ENCODE measurements around the gene EXOC3. TPM values are rescaled to one million over a fixed set of nuclear protein-coding genes. Genes with fewer than 3 reads are reported as not detected.

The EXOC3 gene
- total and polyA plus RNA-seq, 4 donors, result 34.8 to 61.0 (median 51.9) TPM

DNA sequence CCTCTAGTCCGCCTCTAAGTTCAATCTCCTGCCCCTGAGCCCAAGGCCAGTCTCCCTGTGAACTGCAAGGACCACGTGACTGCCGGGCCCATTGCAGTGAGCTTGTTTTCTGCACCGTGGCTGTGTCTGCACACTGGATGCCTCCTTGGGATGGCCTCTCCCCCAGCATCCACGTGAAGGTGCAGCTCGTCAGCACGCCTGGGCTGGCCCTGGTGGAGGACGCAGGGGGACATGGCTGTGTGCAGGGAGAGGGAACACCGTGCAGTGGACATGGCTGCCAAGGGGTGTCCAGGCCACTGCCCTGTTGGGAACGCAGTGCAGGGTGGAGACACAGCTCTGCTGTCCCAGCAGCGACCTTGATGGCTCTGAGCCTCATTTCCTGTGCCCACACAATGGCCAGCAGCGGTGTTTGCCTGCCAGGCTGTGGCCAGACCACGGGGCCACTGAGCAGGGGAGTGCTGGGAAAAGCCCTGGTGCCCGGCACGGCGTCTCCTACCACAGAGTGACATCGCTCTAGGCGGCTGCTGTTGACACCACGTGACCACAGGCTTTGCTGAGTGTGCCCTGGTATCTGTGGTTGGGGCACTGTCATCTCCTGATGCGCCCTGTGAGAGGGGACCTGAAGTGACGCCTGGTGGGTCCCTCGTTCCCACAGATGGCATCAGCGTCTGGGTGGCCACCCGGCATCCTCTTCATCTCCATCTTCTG, 26.9 kb upstream of the EXOC3 start:
- H3K36me3 ChIP-seq (ENCODE audit: control insufficient read depth in 4 of 4, insufficient read depth in 4 of 4, low read length in 4 of 4), result peaks cover 0 to 4% (median 0%) of the 10 kb centered on the region in 4 donors
- H3K9me3 ChIP-seq (ENCODE audit: control insufficient read depth in 4 of 4, insufficient read depth in 3 of 4, low read length in 3 of 4), result no peaks in the 10 kb centered on the region
- no peak for ATAC-seq (ENCODE audit: insufficient read depth, low FRiP score)
- 79 to 86% methylated on average over 24 of the region's 24 CpGs for WGBS, 2 donors
- peaks cover 0 to 22% (median 0%) of the 10 kb centered on the region in 5 donors for H3K4me1 ChIP-seq (ENCODE audit: control insufficient read depth in 5 of 5, insufficient read depth in 5 of 5, low read length in 5 of 5)
- no peak for DNase-seq
- no peaks in the 10 kb centered on the region for H3K27me3 ChIP-seq (ENCODE audit: control insufficient read depth in 3 of 3, insufficient read depth in 3 of 3, low read length in 2 of 3)
- TF ChIP-seq, protein P1, sequence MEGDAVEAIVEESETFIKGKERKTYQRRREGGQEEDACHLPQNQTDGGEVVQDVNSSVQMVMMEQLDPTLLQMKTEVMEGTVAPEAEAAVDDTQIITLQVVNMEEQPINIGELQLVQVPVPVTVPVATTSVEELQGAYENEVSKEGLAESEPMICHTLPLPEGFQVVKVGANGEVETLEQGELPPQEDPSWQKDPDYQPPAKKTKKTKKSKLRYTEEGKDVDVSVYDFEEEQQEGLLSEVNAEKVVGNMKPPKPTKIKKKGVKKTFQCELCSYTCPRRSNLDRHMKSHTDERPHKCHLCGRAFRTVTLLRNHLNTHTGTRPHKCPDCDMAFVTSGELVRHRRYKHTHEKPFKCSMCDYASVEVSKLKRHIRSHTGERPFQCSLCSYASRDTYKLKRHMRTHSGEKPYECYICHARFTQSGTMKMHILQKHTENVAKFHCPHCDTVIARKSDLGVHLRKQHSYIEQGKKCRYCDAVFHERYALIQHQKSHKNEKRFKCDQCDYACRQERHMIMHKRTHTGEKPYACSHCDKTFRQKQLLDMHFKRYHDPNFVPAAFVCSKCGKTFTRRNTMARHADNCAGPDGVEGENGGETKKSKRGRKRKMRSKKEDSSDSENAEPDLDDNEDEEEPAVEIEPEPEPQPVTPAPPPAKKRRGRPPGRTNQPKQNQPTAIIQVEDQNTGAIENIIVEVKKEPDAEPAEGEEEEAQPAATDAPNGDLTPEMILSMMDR (IDR thresholded peaks at IDR 0.05; ENCODE audit: control extremely low read depth, extremely low read depth), result no peak
- H3K4me3 ChIP-seq, result no peak overlapping the region
- no peak overlapping the region for H3K27ac ChIP-seq (ENCODE audit: low read depth in 1 of 2, low read length in 1 of 2)
- H3K9ac ChIP-seq (ENCODE audit: insufficient read depth in 1 of 2, low read length in 2 of 2), result no peak overlapping the region

DNA sequence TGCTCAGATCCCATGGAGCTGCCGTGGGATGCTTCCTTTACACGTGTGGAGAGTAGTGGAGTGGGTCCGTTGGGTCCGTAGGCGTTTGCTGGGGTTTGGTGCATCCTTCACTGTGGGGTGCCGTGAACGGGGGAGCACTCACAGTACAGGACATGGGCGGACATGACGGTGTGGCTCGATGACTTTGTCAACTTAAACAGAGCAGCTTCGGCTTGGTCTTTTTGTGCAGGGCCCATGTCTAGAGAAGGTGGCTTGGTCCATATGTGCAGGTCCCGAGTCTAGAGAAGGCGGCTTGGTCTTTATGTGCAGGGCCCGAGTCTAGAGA, 26.4 kb upstream of the EXOC3 start:
- no peak for DNase-seq

DNA sequence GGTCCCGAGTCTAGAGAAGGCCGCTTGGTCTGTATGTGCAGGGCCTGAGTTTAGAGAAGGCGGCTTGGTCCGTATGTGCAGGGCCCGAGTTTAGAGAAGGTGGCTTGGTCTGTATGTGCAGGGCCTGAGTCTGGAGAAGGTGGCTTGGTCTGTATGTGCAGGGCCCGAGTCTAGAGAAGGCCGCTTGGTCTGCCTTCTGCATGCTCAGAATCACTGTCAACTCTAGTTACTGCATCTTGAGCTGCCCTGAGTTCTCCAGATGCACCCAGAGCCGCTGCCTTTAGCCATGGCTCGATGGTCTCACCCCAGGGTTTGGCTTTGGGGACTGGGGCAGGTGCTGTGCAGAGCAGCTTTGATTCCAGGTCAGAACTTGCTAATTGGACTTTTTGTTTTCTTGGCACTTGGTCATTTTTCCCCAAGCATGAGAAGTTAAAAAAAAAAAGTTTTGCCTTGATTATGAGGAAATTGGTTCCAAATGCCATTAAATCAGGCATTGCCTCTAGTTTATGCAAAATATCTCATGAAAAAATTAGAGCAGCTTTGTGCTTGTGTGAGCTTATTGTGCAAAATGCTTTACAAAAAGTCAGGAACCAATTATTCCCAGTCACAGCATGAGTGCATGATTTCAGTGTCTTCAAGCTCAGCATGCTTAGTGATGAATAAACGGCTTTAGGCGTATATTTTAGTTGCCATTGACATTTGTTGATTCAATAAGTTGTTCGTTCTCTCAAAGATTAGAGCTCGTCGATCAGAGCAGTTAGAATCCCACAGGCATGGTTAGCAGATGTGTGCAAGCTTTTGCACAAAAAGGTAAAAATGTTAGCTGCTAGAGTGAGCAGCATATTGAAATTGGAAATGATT, 25.4 kb upstream of the EXOC3 start:
- Histone ChIP-seq H3K36me3 (ENCODE audit: control insufficient read depth in 4 of 4, insufficient read depth in 4 of 4, low read length in 4 of 4) (peaks cover 0 to 4% (median 0%) of the 10 kb centered on the region in 4 donors), H3K9me3 (ENCODE audit: control insufficient read depth in 4 of 4, insufficient read depth in 3 of 4, low read length in 3 of 4) (no peaks in the 10 kb centered on the region), H3K27ac (ENCODE audit: low read depth in 1 of 2, low read length in 1 of 2) (no peak overlapping the region), H3K9ac (ENCODE audit: insufficient read depth in 1 of 2, low read length in 2 of 2) (no peak overlapping the region), H3K27me3 (ENCODE audit: control insufficient read depth in 3 of 3, insufficient read depth in 3 of 3, low read length in 2 of 3) (no peaks in the 10 kb centered on the region), H3K4me1 (ENCODE audit: control insufficient read depth in 5 of 5, insufficient read depth in 5 of 5, low read length in 5 of 5) (peaks cover 0 to 22% (median 0%) of the 10 kb centered on the region in 5 donors), H3K4me3 (no peak overlapping the region)
- DNase-seq (no peak), ATAC-seq (ENCODE audit: insufficient read depth, low FRiP score) (no peak)
- 89 to 93% methylated on average over 14 of the region's 14 CpGs for WGBS, 2 donors
- TF ChIP-seq, protein P1 (IDR thresholded peaks at IDR 0.05; ENCODE audit: control extremely low read depth, extremely low read depth), result no peak

More for the DNA sequence above, 26.4 kb upstream of the EXOC3 start:
- Histone ChIP-seq H3K9me3 (ENCODE audit: control insufficient read depth in 4 of 4, insufficient read depth in 3 of 4, low read length in 3 of 4) (no peaks in the 10 kb centered on the region), H3K27me3 (ENCODE audit: control insufficient read depth in 3 of 3, insufficient read depth in 3 of 3, low read length in 2 of 3) (no peaks in the 10 kb centered on the region), H3K27ac (ENCODE audit: low read depth in 1 of 2, low read length in 1 of 2) (no peak overlapping the region), H3K36me3 (ENCODE audit: control insufficient read depth in 4 of 4, insufficient read depth in 4 of 4, low read length in 4 of 4) (peaks cover 0 to 4% (median 0%) of the 10 kb centered on the region in 4 donors), H3K4me1 (ENCODE audit: control insufficient read depth in 5 of 5, insufficient read depth in 5 of 5, low read length in 5 of 5) (peaks cover 0 to 22% (median 0%) of the 10 kb centered on the region in 5 donors), H3K9ac (ENCODE audit: insufficient read depth in 1 of 2, low read length in 2 of 2) (no peak overlapping the region), H3K4me3 (no peak overlapping the region)
- TF ChIP-seq, protein P1 (IDR thresholded peaks at IDR 0.05; ENCODE audit: control extremely low read depth, extremely low read depth), result no peak
- no peak for ATAC-seq (ENCODE audit: insufficient read depth, low FRiP score)
- 96% methylated on average over 14 of the region's 14 CpGs for WGBS, 2 donors

All from lung (tissue), 12 donors.